Trophoblast cell (in vitro differentiated cells and primary cell): ENCODE measurements around the gene ABI3.
"Not testable (repeated sequence)": the region's sequence is repeated elsewhere in the genome, so short reads cannot be mapped to it uniquely, and the experiment has no call there.

Source experiments
- DNase-seq, 2 donors: peaks; one replicate each; pipeline ENCODE4 v3.0.0-alpha.2; 2016
- H2AFZ ChIP-seq: 2 replicates; pipeline ENCODE4 v1.6.1; 2013; ENCODE audit warnings: low read length, moderate library complexity, mild to moderate bottlenecking; ENCODE audit not compliant: insufficient read depth, poor library complexity
- H2AK5ac ChIP-seq: 2 replicates; pipeline ENCODE4 v1.6.1; 2013; ENCODE audit warnings: mild to moderate bottlenecking, low read length
- H2BK120ac ChIP-seq: 2 replicates; pipeline ENCODE4 v1.6.1; 2013; ENCODE audit warnings: low read length, mild to moderate bottlenecking, moderate library complexity; ENCODE audit not compliant: insufficient read depth, poor library complexity
- H2BK12ac ChIP-seq: 2 replicates; pipeline ENCODE4 v1.6.1; 2013; ENCODE audit warnings: mild to moderate bottlenecking, low read length, moderate library complexity
- H2BK5ac ChIP-seq: 2 replicates; pipeline ENCODE4 v1.6.1; 2013; ENCODE audit warnings: low read length, low read depth, moderate library complexity, mild to moderate bottlenecking; ENCODE audit not compliant: poor library complexity
- H3K14ac ChIP-seq: 2 replicates; pipeline ENCODE4 v1.6.1; 2013; ENCODE audit warnings: mild to moderate bottlenecking, low read length
- H3K18ac ChIP-seq: 2 replicates; pipeline ENCODE4 v1.6.1; 2013; ENCODE audit warnings: mild to moderate bottlenecking, low read length
- H3K23ac ChIP-seq: 2 replicates; pipeline ENCODE4 v1.6.1; 2013; ENCODE audit warnings: low read length
- H3K27ac ChIP-seq: 2 replicates; pipeline ENCODE4 v1.5.1; 2013; ENCODE audit warnings: low read depth, mild to moderate bottlenecking, inconsistent platforms, low read length, moderate library complexity
- H3K27me3 ChIP-seq: 2 replicates; pipeline ENCODE4 v1.6.1; 2013; ENCODE audit warnings: inconsistent platforms, mild to moderate bottlenecking, low read length, moderate library complexity; ENCODE audit not compliant: insufficient read depth
- H3K36me3 ChIP-seq, 2 experiments: 1 replicate in 1 of 2; 2 replicates in 1 of 2; pipeline ENCODE4 v1.6.1; 2013; ENCODE audit warnings: low read length in 2 of 2, mild to moderate bottlenecking in 2 of 2, moderate library complexity in 1 of 2; ENCODE audit not compliant: insufficient read depth in 2 of 2, control insufficient read depth in 1 of 2
- H3K4ac ChIP-seq: 2 replicates; pipeline ENCODE4 v1.6.1; 2013; ENCODE audit warnings: low read depth, mild to moderate bottlenecking, low read length, moderate library complexity
- H3K4me1 ChIP-seq, 2 experiments: 1 replicate in 1 of 2; 2 replicates in 1 of 2; pipeline ENCODE4 v1.6.1; 2013; ENCODE audit warnings: low read length in 2 of 2, mild to moderate bottlenecking in 2 of 2, moderate library complexity in 1 of 2; ENCODE audit not compliant: insufficient read depth in 2 of 2, control insufficient read depth in 1 of 2
- H3K4me2 ChIP-seq: 2 replicates; pipeline ENCODE4 v1.6.1; 2013; ENCODE audit warnings: inconsistent platforms, mild to moderate bottlenecking, low read length, moderate library complexity
- H3K4me3 ChIP-seq: 2 replicates; pipeline ENCODE4 v1.5.1; 2013; ENCODE audit warnings: mild to moderate bottlenecking, low read depth, low read length, inconsistent platforms
- H3K79me1 ChIP-seq: one replicate; pipeline ENCODE4 v1.6.1; 2013; ENCODE audit warnings: low read length
- H3K79me2 ChIP-seq: 2 replicates; pipeline ENCODE4 v1.6.1; 2013; ENCODE audit warnings: low read length, mild to moderate bottlenecking; ENCODE audit not compliant: control insufficient read depth, insufficient read depth, poor library complexity
- H3K9ac ChIP-seq: 2 replicates; pipeline ENCODE4 v1.6.1; 2013; ENCODE audit warnings: mild to moderate bottlenecking, low read length
- H3K9me3 ChIP-seq: 2 replicates; pipeline ENCODE4 v1.6.1; 2013; ENCODE audit warnings: low read depth, mild to moderate bottlenecking, control low read depth, inconsistent platforms, low read length; ENCODE audit not compliant: insufficient read depth
- H4K12ac ChIP-seq: 2 replicates; pipeline ENCODE4 v1.6.1; 2013; ENCODE audit warnings: low read depth, mild to moderate bottlenecking, low read length, moderate library complexity
- H4K8ac ChIP-seq: 2 replicates; pipeline ENCODE4 v1.6.1; 2013; ENCODE audit warnings: low read depth, mild to moderate bottlenecking, low read length, moderate library complexity
- H4K91ac ChIP-seq: one replicate; pipeline ENCODE4 v1.6.1; 2013; ENCODE audit warnings: low read depth, mild to moderate bottlenecking, low read length, moderate library complexity
- WGBS: extraction: QIAGEN DNeasy Blood & Tissue Kit; methylation state at CpG from one replicate; pipeline ENCODE4 v1.1.7; 2013; ENCODE audit warnings: missing lambda C conversion rate; ENCODE audit not compliant: insufficient read length, insufficient coverage; ENCODE audit errors: extremely low coverage; 5-methylcytosine and 5-hydroxymethylcytosine counted together

Gene ABI3

GRCh38 chr17:49180998-49181635 lies 29.4 kb upstream of the ABI3 start:
- Histone ChIP-seq H2BK12ac (no peak overlapping the region), H3K79me1 (no peaks in the 10 kb centered on the region), H2BK5ac (peak overlapping the region; percentile 57), H3K18ac (no peak overlapping the region), H3K4ac (no peak overlapping the region), H3K9ac (no peak overlapping the region), H4K8ac (no peak overlapping the region), H2AFZ (no peak overlapping the region), H3K36me3 (no peaks in the 10 kb centered on the region), H3K4me1 (peaks cover 0 to 3% of the 10 kb centered on the region in 2 experiments), H3K79me2 (no peaks in the 10 kb centered on the region), H3K4me2 (no peak overlapping the region), H3K4me3 (no peak overlapping the region), H3K27ac (no peak overlapping the region), H2BK120ac (no peak overlapping the region), H3K9me3 (peaks cover 20% of the 10 kb centered on the region), H3K23ac (no peak overlapping the region), H3K14ac (no peak overlapping the region), H2AK5ac (no peak overlapping the region), H4K91ac (no peak overlapping the region), H3K27me3 (no peaks in the 10 kb centered on the region), H4K12ac (no peak overlapping the region)
- peak; percentile 15 to 45 for DNase-seq
- WGBS, result no CpG with 5 or more reads among the region's 6 CpGs

- H3K14ac ChIP-seq, result no peak overlapping the region
- no peak overlapping the region for H3K4ac ChIP-seq
- H4K91ac ChIP-seq, result no peak overlapping the region
- no peak overlapping the region for H3K27ac ChIP-seq
- peak overlapping the region; percentile 50 for H3K9ac ChIP-seq
- peaks cover 16% of the 10 kb centered on the region for H3K9me3 ChIP-seq
- H3K79me1 ChIP-seq, result no peaks in the 10 kb centered on the region
- no peak overlapping the region for H2BK5ac ChIP-seq
- H3K36me3 ChIP-seq, result no peaks in the 10 kb centered on the region
- no peak overlapping the region for H3K18ac ChIP-seq
- no peak overlapping the region for H2AFZ ChIP-seq
- H3K4me1 ChIP-seq, result peaks cover 0 to 3% of the 10 kb centered on the region in 2 experiments
- H3K27me3 ChIP-seq, result no peaks in the 10 kb centered on the region
- no peak for DNase-seq
- no peak overlapping the region for H4K12ac ChIP-seq
- H3K23ac ChIP-seq, result no peak overlapping the region
- H2BK12ac ChIP-seq, result no peak overlapping the region
- H3K79me2 ChIP-seq, result no peaks in the 10 kb centered on the region
- WGBS, result no CpG with 5 or more reads among the region's 5 CpGs
- H2BK120ac ChIP-seq, result no peak overlapping the region
- H4K8ac ChIP-seq, result no peak overlapping the region
- H2AK5ac ChIP-seq, result no peak overlapping the region
- H3K4me3 ChIP-seq, result peak overlapping the region; percentile 25
- H3K4me2 ChIP-seq, result no peak overlapping the region
Measured at GRCh38 chr17:49183341-49183740, 27.2 kb upstream of the ABI3 start.

- Histone ChIP-seq H3K14ac (no peak overlapping the region), H3K27me3 (no peaks in the 10 kb centered on the region), H3K4me3 (no peak overlapping the region), H3K23ac (no peak overlapping the region), H3K79me1 (no peaks in the 10 kb centered on the region), H3K4me2 (no peak overlapping the region), H4K8ac (no peak overlapping the region), H4K12ac (no peak overlapping the region), H2AK5ac (no peak overlapping the region), H3K9ac (no peak overlapping the region), H2BK5ac (no peak overlapping the region), H3K18ac (no peak overlapping the region), H2BK120ac (no peak overlapping the region), H3K4ac (no peak overlapping the region), H3K27ac (no peak overlapping the region), H3K9me3 (peaks cover 16% of the 10 kb centered on the region), H3K79me2 (no peaks in the 10 kb centered on the region), H2AFZ (no peak overlapping the region), H3K4me1 (peaks cover 0 to 3% of the 10 kb centered on the region in 2 experiments), H3K36me3 (no peaks in the 10 kb centered on the region), H4K91ac (no peak overlapping the region), H2BK12ac (no peak overlapping the region)
- WGBS, result no CpG with 5 or more reads among the region's 7 CpGs
- no peak for DNase-seq
Measured at GRCh38 chr17:49183801-49184200, 26.7 kb upstream of the ABI3 start.

GRCh38 chr17:49184522-49184921 lies 26.0 kb upstream of the ABI3 start:
- not testable (repeated sequence) for H3K9ac ChIP-seq, H4K91ac ChIP-seq, H3K4me3 ChIP-seq, DNase-seq, H2BK12ac ChIP-seq, H2BK120ac ChIP-seq, H3K79me2 ChIP-seq, H3K27me3 ChIP-seq, H4K8ac ChIP-seq, H3K23ac ChIP-seq, H2AFZ ChIP-seq, H3K18ac ChIP-seq, H3K14ac ChIP-seq, H2AK5ac ChIP-seq, H3K4ac ChIP-seq, H3K79me1 ChIP-seq, H3K36me3 ChIP-seq, H2BK5ac ChIP-seq, H3K4me2 ChIP-seq, H3K27ac ChIP-seq, H4K12ac ChIP-seq, H3K4me1 ChIP-seq
- H3K9me3 ChIP-seq, result peaks cover 16% of the 10 kb centered on the region
